Natural killer cell treated with Interleukin-12 subunit alpha and Interleukin-12 subunit beta and Interleukin-15 and Interleukin-18, amount 100 ng/mL, for 72 hours (primary cell): ENCODE results near the gene SCUBE3. TPM values are rescaled to one million over a fixed set of nuclear protein-coding genes. Genes with fewer than 3 reads are reported as not detected.

Source experiments
- ATAC-seq, 2 donors: fragments of 150-1000 bp; cut with Tn5 transposase in 1 of 2; sonication (Bioruptor Pico), chemical (Tn5 transposase) in 1 of 2; 2 replicates each; pipeline ENCODE4 v1.10.0; 2021
- DNase-seq: peaks from one replicate; pipeline ENCODE4 v3.0.0; 2022; ENCODE audit warnings: low spot score
- H3K27ac Mint-ChIP-seq, 2 donors: 1 replicate in 1 of 2; 2 replicates in 1 of 2; pipeline ENCODE4 v1.8.0; 2022; ENCODE audit warnings: mixed read lengths in 2 of 2, mild to moderate bottlenecking in 1 of 2, moderate library complexity in 1 of 2
- H3K27me3 Mint-ChIP-seq, 2 donors: 1 replicate in 1 of 2; 2 replicates in 1 of 2; pipeline ENCODE4 v1.8.0; 2022; ENCODE audit warnings: mixed read lengths in 2 of 2
- H3K36me3 Mint-ChIP-seq: one replicate; pipeline ENCODE4 v1.8.0; 2022; ENCODE audit warnings: mixed read lengths
- H3K4me1 Mint-ChIP-seq, 2 donors: 1 replicate in 1 of 2; 2 replicates in 1 of 2; pipeline ENCODE4 v1.8.0; 2022; ENCODE audit warnings: low read depth in 2 of 2, mixed read lengths in 2 of 2, mild to moderate bottlenecking in 1 of 2
- H3K4me3 Mint-ChIP-seq: one replicate; pipeline ENCODE4 v1.8.0; 2022; ENCODE audit warnings: mixed read lengths
- H3K9me3 Mint-ChIP-seq: 2 replicates; pipeline ENCODE4 v1.8.0; 2022; ENCODE audit warnings: mixed read lengths
- total RNA-seq, 2 donors: library from RNA; stranded (reverse); gene quantifications; one replicate each; pipeline ENCODE4 v1.2.3, GENCODE V29; 2022

Gene SCUBE3
- total RNA-seq, 2 donors from 2014 or later: 0.14 TPM; not detected in 1

DNA sequence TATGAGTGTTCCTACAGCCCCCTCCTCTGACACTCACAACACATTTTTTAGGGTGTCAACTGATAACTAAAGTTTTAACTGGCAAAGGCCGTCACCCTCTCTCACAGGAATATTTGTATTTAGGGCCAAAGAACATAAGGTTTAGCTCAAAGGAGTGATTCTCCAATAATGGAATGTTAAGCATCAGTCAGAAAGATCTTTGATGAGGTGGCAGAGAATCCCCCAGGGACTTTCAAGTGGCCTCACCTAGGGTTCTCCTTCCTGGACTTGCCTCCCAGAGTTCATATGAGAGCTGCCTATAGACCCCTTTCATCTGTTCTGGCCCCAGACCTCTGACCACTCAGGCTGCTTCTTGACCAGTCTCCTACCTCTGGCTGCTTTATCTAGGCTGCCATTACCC is 7.4 kb upstream of the SCUBE3 start:
- Mint-ChIP-seq H3K9me3 (no peaks in the 10 kb centered on the region), H3K4me1 (no peaks in the 10 kb centered on the region), H3K27ac (no peak overlapping the region), H3K27me3 (peaks cover 40 to 49% of the 10 kb centered on the region in 2 donors), H3K4me3 (no peak overlapping the region), H3K36me3 (no peaks in the 10 kb centered on the region)
- DNase-seq (no peak), ATAC-seq (no peak)

DNA sequence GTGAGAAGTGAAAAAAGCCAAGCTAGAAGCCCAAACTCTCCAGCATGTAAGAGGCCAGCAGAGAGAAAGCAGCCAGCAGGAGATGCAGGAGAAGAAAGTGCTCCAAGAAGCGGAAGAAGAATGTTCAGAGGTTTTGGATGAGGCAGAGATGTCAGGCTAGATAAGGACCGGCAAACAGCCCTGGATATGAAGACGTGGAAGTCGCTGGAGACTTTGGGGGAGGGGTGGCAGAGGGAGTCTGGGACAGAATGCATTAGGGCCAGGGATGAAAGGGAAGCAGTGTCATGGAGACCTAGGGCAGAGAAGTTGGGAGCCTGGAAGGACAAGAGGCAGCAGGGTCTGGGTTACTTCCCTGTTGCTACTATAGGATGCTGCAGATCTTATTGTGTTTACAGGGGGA is 5.3 kb upstream of the SCUBE3 start:
- H3K9me3 Mint-ChIP-seq: no peaks in the 10 kb centered on the region
- DNase-seq (no peak), ATAC-seq (no peak)
- H3K4me1 Mint-ChIP-seq: peaks cover 4 to 5% of the 10 kb centered on the region in 2 donors
- H3K27me3 Mint-ChIP-seq: peaks cover 50 to 70% of the 10 kb centered on the region in 2 donors
- no peak overlapping the region for H3K27ac Mint-ChIP-seq
- H3K36me3 Mint-ChIP-seq: no peaks in the 10 kb centered on the region
- H3K4me3 Mint-ChIP-seq: no peak overlapping the region

DNA sequence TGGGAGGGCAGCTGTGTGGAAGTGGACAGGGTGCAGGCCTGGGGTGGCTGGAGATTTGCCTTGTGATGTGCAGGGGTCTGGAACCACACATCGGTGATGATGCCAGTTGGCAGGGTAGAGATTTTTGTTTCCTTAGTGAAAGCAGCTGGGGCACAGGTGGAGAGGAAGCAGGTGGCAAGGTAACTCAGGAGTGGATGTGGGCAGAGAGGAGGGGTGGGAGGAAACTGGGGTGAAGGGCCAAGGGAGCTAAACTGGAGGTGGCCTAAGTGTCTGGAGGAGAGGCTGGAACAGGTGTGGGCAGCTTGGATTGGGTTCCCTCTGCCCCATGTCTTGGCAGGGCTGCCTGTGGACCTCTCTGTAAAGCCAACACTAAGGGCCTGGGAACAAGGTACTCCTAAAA is 4.7 kb upstream of the SCUBE3 start:
- Mint-ChIP-seq H3K27ac (no peak overlapping the region), H3K9me3 (no peaks in the 10 kb centered on the region), H3K27me3 (peaks cover 50 to 68% of the 10 kb centered on the region in 2 donors)

DNA sequence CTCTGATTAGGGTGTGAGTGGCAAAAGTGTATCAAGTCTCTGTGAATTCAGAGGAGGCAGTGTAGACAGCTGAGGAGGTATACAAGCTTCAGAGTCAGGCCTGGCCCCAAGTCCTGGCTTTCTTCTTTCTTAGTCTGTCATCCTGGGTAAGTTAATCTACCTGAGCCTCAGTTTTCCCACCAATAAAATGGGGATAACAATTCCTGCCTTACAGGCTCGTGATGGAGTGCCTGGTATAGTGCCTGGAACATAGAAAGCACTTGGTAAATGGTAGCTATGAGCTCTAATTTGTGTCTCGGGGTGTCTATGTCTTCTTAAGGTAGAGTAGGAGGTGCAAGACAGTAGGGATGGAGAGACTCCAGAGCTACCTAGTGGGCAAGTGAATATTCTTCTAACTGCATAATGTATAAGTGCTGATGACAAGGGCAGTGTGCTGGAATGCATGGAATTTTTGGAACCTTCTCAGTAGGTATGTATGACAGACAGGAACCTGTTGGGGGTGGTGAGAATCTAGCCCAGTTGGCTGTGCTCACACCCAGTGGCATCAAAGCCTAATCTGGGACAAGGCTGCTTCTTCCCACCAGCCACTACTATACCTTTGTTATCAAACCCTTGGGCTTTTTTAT is 4.0 kb upstream of the SCUBE3 start:
- H3K27ac Mint-ChIP-seq: no peak overlapping the region
- DNase-seq: no peak
- H3K9me3 Mint-ChIP-seq: no peaks in the 10 kb centered on the region
- H3K36me3 Mint-ChIP-seq: no peaks in the 10 kb centered on the region
- ATAC-seq: no peak
- H3K27me3 Mint-ChIP-seq: peaks cover 44 to 63% of the 10 kb centered on the region in 2 donors
- no peak overlapping the region for H3K4me3 Mint-ChIP-seq
- H3K4me1 Mint-ChIP-seq: peaks cover 4 to 5% of the 10 kb centered on the region in 2 donors

More for the DNA sequence above, 4.7 kb upstream of the SCUBE3 start:
- Mint-ChIP-seq H3K36me3 (no peaks in the 10 kb centered on the region), H3K4me3 (no peak overlapping the region), H3K4me1 (peaks cover 4 to 5% of the 10 kb centered on the region in 2 donors)
- ATAC-seq (no peak), DNase-seq (no peak)

DNA sequence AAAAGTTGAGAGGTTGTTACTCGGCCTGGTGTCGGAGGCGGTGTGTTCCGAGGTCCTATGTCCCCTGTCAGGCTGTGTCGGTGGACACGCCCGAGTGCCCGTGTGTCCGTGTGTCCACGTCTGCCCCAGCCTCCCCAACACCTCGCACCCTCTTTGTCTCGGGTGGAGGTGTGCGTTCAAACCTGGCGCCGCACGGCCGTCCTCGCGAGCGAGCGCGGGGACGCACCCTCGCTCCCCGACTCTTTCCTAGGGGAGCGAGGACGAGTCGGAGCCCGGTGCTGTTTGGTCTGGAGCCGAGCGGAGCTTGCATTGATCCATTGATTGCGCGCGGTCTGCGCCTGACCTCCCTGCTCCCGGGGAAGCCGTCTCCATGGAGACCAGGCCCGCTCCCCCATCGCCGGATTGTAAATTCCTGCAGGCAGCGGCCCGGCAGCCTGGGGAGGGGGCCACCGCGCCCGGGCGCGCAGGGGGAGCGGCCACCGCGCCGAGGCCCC is 411 bp upstream of the SCUBE3 start:
- H3K4me1 Mint-ChIP-seq: peaks cover 5 to 7% of the 10 kb centered on the region in 2 donors
- peak overlapping the region; percentile 85 for H3K4me3 Mint-ChIP-seq
- H3K36me3 Mint-ChIP-seq: no peaks in the 10 kb centered on the region
- H3K27ac Mint-ChIP-seq: no peak overlapping the region
- ATAC-seq (no peak), DNase-seq (no peak)
- no peaks in the 10 kb centered on the region for H3K9me3 Mint-ChIP-seq
- H3K27me3 Mint-ChIP-seq: peaks cover 49 to 79% of the 10 kb centered on the region in 2 donors

DNA sequence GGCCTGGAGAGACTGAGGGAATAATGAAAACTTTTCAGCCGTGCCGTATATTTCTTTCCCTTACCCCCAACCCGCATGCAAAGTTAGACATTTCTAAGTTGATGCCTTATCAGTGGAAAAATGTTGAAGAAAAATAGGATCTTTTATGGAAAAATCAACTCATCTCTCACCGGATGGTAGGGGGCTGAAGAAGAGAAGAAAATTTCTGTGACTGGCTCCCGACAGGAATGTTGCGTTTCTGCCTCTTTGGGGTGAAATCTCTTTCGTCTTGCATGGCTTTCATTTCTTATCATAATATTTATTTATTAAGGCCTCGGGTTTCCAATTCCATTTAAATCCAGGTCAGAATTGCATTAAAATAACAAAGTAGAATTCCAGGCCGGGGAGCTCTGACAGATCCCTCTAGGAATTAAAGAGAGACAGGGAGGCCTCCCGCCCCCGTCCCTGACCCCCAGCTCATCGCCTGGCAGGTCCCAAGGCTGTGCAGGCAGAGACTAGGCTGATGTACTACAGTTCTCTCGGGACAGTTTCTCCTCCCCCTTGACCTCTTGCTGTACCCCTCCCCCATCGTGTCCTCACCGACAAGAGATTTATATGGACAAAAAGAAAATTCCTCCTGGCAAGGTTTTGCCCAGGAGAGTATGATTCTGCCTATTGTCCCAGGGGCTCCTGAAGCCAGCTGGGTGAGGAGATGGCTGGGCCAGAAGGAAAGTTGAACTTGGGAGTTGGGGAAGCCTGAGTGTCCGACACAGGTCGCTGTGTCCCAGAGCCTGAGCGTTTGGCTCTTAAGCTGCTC is 1.3 kb downstream of the SCUBE3 start:
- ATAC-seq (no peak), DNase-seq (no peak)
- H3K36me3 Mint-ChIP-seq: no peaks in the 10 kb centered on the region
- H3K27me3 Mint-ChIP-seq: peaks cover 43 to 70% of the 10 kb centered on the region in 2 donors
- H3K4me1 Mint-ChIP-seq: peaks cover 5 to 7% of the 10 kb centered on the region in 2 donors
- H3K9me3 Mint-ChIP-seq: no peaks in the 10 kb centered on the region
- H3K27ac Mint-ChIP-seq: no peak overlapping the region
- peak overlapping the region; percentile 10 for H3K4me3 Mint-ChIP-seq

DNA sequence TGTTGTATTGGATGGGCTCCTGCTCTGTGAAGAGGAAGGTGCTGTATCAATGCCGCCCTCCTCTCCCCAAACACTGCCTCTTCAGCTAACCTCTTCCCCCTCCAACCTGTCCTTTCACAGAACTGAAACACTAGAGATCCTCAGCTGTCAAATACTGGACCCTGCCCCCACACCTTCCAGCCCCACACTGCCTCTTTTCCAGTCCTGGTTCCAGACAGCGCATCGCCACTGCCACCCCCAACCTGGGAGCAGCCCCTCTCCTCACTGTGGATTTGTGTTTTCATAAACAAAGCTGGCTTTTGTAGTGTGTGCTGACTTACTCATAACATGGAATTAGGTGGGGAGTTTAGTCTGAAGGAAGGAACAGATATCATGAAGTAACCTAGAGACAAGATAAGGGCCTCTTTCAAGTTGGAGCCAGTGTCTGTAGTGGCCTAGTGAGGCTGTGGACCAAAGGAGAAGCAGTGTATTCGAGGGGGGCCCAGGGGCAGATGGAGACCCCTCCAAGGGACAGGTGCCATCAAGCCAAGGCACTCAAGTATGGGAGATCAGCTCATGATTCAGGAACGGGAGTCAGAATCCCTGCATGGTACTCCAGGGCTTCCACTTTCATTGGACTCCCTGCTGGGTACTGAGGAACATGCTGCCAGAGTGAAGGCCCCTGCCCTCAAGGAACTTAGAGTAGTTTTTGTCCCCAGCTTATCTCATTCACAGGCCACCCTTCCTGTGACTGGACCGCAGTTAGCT is 2.1 kb downstream of the SCUBE3 start:
- DNase-seq: no peak
- H3K4me1 Mint-ChIP-seq: peaks cover 5 to 7% of the 10 kb centered on the region in 2 donors
- ATAC-seq: no peak
- no peaks in the 10 kb centered on the region for H3K9me3 Mint-ChIP-seq
- peak overlapping the region; percentile 10 for H3K4me3 Mint-ChIP-seq
- H3K27me3 Mint-ChIP-seq: peaks cover 42 to 74% of the 10 kb centered on the region in 2 donors
- no peaks in the 10 kb centered on the region for H3K36me3 Mint-ChIP-seq
- no peak overlapping the region for H3K27ac Mint-ChIP-seq

DNA sequence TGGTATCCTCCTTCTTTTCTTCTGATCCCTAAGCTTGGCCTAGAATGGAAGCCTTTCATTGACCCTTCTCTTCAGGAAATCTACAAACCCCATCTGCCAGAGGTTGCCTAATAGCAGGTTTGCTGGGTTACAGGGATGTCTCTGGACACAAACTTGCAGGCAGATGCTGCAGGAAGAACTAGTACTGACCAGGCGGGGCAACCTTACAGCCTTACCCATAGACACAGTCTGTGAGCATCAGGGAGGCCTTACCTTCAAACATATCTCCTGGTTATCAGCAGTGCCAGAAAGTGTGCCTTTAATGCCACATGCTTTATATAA is 2.6 kb downstream of the SCUBE3 start:
- ATAC-seq (no peak), DNase-seq (no peak)
- no peak overlapping the region for H3K27ac Mint-ChIP-seq
- peaks cover 42 to 74% of the 10 kb centered on the region in 2 donors for H3K27me3 Mint-ChIP-seq
- no peak overlapping the region for H3K4me3 Mint-ChIP-seq
- no peaks in the 10 kb centered on the region for H3K36me3 Mint-ChIP-seq
- no peaks in the 10 kb centered on the region for H3K9me3 Mint-ChIP-seq
- H3K4me1 Mint-ChIP-seq: peaks cover 5 to 7% of the 10 kb centered on the region in 2 donors

DNA sequence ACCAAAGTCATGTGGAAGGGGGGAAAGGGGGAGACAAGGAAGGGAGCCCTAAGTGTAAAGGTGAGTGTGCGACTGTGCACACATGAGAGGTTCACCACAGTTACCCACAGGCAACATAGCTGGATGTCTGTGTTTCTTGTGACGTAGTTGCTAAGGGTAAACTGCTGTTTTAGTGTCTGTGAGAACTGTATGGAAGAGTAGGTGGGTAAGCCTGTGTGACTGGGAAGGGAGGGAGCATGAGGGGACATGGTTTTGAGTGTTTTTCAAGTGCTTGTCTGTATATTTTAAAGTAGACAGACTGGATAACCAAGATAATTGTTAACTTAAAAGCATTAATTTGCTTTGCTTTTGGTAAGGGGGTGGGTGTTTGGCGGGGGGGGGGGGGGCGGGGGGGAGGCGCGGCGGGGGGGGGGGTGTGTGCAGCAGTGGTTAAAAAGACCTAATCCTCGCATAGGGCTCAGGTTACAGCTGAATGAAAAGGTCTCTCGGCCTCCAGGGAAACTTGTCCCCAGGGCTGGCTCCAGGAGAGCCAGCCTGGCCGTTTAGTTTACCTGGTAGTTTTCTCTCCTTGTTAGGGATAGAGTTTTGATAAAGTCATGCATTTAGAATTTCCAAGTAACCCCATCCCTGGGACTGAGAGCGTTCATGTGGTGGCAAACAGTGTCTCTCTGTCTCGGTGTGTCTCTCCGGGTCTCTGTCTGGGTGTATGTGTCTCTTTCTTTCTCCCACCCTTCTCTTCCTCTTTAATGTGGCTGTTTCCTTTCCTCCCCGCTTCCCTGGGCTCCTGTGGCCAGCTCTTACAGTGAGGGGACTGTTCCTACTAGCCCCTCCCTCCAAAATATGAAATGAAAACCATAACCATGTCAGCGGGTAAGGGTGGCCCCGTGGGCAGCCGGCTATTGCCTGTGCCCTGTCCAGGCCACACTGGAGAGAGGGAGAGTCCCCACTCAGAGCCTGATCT is 3.4 kb downstream of the SCUBE3 start:
- no peaks in the 10 kb centered on the region for H3K36me3 Mint-ChIP-seq
- no peak overlapping the region for H3K4me3 Mint-ChIP-seq
- DNase-seq (no peak), ATAC-seq (no peak)
- no peak overlapping the region for H3K27ac Mint-ChIP-seq
- peaks cover 39 to 69% of the 10 kb centered on the region in 2 donors for H3K27me3 Mint-ChIP-seq
- H3K9me3 Mint-ChIP-seq: no peaks in the 10 kb centered on the region
- peaks cover 5 to 7% of the 10 kb centered on the region in 2 donors for H3K4me1 Mint-ChIP-seq

DNA sequence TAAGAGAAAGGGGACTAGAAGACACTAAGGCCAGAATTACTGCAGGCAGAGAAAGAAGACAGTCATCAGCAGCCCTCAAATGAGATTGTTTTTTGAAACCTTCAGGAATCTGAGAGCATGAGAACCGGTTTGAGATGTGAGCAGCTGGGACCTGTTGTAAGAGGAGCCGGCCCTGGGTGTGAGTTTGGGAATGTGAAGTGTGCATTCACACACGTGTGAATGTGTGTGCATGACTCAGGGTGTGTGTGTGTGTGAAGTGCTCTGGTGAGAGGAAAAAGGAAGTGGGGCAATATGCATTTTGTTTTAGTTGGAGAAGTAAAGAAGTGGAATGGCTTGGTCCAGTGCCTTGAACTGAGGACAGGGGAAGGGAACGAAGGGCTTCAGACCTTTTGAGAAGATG is 4.3 kb downstream of the SCUBE3 start:
- Mint-ChIP-seq H3K9me3 (no peaks in the 10 kb centered on the region), H3K4me1 (peaks cover 2 to 4% of the 10 kb centered on the region in 2 donors), H3K4me3 (no peak overlapping the region), H3K27me3 (peaks cover 30 to 61% of the 10 kb centered on the region in 2 donors), H3K36me3 (no peaks in the 10 kb centered on the region), H3K27ac (no peak overlapping the region)
- DNase-seq (no peak), ATAC-seq (no peak)

DNA sequence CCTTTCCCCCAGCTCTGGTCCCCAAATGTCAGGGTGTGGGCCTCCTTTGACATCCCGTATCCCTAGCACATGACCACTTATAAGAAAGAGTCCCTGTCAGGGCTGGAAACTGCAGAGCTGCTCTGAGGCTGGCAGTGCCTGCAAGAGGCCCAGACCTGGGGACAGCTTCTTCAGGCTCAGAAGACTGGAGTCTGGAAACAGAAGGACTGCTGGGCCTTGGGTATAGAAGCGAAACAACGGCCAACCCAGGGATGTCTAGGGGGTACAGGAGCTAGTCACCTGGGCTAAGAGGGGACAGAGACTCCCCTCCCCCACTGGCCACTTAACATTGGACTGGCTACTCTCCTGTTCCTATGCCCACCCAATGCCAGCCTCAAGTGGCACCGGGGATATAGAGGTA is 4.7 kb downstream of the SCUBE3 start:
- no peak overlapping the region for H3K4me3 Mint-ChIP-seq
- H3K27me3 Mint-ChIP-seq: peaks cover 27 to 56% of the 10 kb centered on the region in 2 donors

DNA sequence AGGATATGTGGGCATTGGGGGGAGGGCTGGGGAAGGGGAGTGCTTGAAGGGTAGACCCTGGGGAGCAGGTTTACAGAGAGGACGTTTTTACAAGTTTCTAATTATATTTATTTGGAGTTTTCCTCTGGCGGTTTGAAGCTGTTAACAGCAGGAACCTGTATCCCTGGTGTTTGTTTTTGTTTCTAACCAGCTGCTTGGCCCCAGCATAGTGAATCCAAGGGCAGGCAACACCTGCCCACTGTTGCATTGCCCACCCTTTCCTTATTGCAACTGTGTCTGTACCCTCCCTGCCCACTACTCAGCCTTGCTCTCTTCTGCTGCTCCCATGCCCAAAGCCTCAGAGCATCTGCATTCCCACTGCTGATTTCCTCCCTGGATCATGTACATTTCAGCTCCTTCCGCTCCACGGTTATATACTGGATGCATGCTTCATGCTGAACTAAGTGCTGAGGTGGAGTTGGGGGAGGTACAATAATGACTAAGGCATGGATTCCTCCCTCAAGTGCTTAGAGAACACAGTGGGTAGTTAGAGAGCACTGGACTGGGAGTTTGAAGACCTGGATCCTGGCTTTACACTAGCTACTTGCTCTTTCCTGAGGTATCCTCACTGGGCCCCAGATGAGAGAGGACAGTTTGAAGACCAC is 6.0 kb downstream of the SCUBE3 start:
- Mint-ChIP-seq H3K36me3 (no peaks in the 10 kb centered on the region), H3K27me3 (peaks cover 30 to 58% of the 10 kb centered on the region in 2 donors), H3K4me1 (peaks cover 0 to 3% of the 10 kb centered on the region in 2 donors), H3K4me3 (no peak overlapping the region), H3K27ac (no peak overlapping the region), H3K9me3 (no peaks in the 10 kb centered on the region)
- DNase-seq (no peak), ATAC-seq (no peak)

More for the DNA sequence above, 4.7 kb downstream of the SCUBE3 start:
- Mint-ChIP-seq H3K36me3 (no peaks in the 10 kb centered on the region), H3K9me3 (no peaks in the 10 kb centered on the region), H3K4me1 (peaks cover 0 to 3% of the 10 kb centered on the region in 2 donors), H3K27ac (no peak overlapping the region)
- no peak for DNase-seq
- no peak for ATAC-seq
